Osteoblast (primary cell): Measurements from ENCODE around the gene TEX48. TPM values are rescaled to one million over a fixed set of nuclear protein-coding genes. Genes with fewer than 3 reads are reported as not detected.

Experiments
- DNase-seq: peaks from one replicate; pipeline ENCODE4 v3.0.0; 2011; ENCODE audit warnings: low spot score, mixed read lengths; ENCODE audit not compliant: insufficient read length; ENCODE audit errors: missing footprints
- H2AFZ ChIP-seq: 2 replicates; pipeline ENCODE4 v1.6.0; 2011; ENCODE audit warnings: mild to moderate bottlenecking, low read length
- H3K27ac ChIP-seq: 2 replicates; pipeline ENCODE4 v1.5.1; 2011; ENCODE audit warnings: mild to moderate bottlenecking, low read depth, low read length, moderate library complexity
- H3K27me3 ChIP-seq: 2 replicates; pipeline ENCODE4 v1.6.0; 2012; ENCODE audit warnings: mild to moderate bottlenecking, control low read depth, inconsistent platforms, low read length, moderate library complexity; ENCODE audit not compliant: insufficient read depth
- H3K36me3 ChIP-seq: 2 replicates; pipeline ENCODE4 v1.5.1; 2011; ENCODE audit warnings: mild to moderate bottlenecking, low read length, control low read depth, moderate library complexity; ENCODE audit not compliant: insufficient read depth
- H3K4me1 ChIP-seq: 2 replicates; pipeline ENCODE4 v1.5.1; 2011; ENCODE audit warnings: mild to moderate bottlenecking, low read length, control low read depth, moderate library complexity; ENCODE audit not compliant: insufficient read depth
- H3K4me2 ChIP-seq: 2 replicates; pipeline ENCODE4 v1.6.0; 2011; ENCODE audit warnings: mild to moderate bottlenecking, low read length; ENCODE audit not compliant: insufficient read depth
- H3K4me3 ChIP-seq: fragments of 200-600 bp; sonication (generic); 3 replicates; pipeline ENCODE4 v1.5.1; 2012; ENCODE audit warnings: mild to moderate bottlenecking, low read length, inconsistent platforms; ENCODE audit not compliant: insufficient read depth
- H3K79me2 ChIP-seq: 2 replicates; pipeline ENCODE4 v1.6.0; 2012; ENCODE audit warnings: mild to moderate bottlenecking, low read length, control low read depth, inconsistent platforms; ENCODE audit not compliant: insufficient read depth
- H3K9me3 ChIP-seq: 2 replicates; pipeline ENCODE4 v1.5.1; 2011; ENCODE audit warnings: low read depth, low read length, control low read depth
- H4K20me1 ChIP-seq: 2 replicates; pipeline ENCODE4 v1.6.0; 2012; ENCODE audit warnings: mild to moderate bottlenecking, low read length, control low read depth; ENCODE audit not compliant: insufficient read depth
- CTCF ChIP-seq: IDR thresholded peaks from 2 replicates; pipeline ENCODE4 v1.5.1; 2011; ENCODE audit warnings: mild to moderate bottlenecking, low read depth, low read length, moderate library complexity; ENCODE audit errors: extremely low read depth
- total RNA-seq: library from RNA; depleted of rRNA; stranded (reverse); fragments of >200 nt; gene quantifications from 2 replicates; pipeline ENCODE4 v1.2.3, GENCODE V29; 2012

The TEX48 gene
- total RNA-seq, 1 donor = not detected

GRCh38 chr9:114669961-114670360 is 12.0 kb downstream of the TEX48 start:
- no peak for TF ChIP-seq CTCF
- H3K4me1 ChIP-seq = peaks cover under 1% of the 10 kb centered on the region
- H3K4me2 ChIP-seq = no peak overlapping the region
- no peak for DNase-seq
- no peaks in the 10 kb centered on the region for H3K27me3 ChIP-seq
- no peak overlapping the region for H3K27ac ChIP-seq
- H3K4me3 ChIP-seq = no peak overlapping the region
- no peaks in the 10 kb centered on the region for H3K79me2 ChIP-seq
- H2AFZ ChIP-seq = no peak overlapping the region
- H3K36me3 ChIP-seq = no peaks in the 10 kb centered on the region
- no peaks in the 10 kb centered on the region for H4K20me1 ChIP-seq
- no peaks in the 10 kb centered on the region for H3K9me3 ChIP-seq

GRCh38 chr9:114668146-114668545 is 13.8 kb downstream of the TEX48 start:
- H3K4me1 ChIP-seq = no peaks in the 10 kb centered on the region
- H4K20me1 ChIP-seq = no peaks in the 10 kb centered on the region
- TF ChIP-seq CTCF = no peak
- no peak overlapping the region for H3K4me2 ChIP-seq
- no peaks in the 10 kb centered on the region for H3K36me3 ChIP-seq
- DNase-seq = no peak
- no peak overlapping the region for H3K4me3 ChIP-seq
- no peak overlapping the region for H2AFZ ChIP-seq
- no peak overlapping the region for H3K27ac ChIP-seq
- no peaks in the 10 kb centered on the region for H3K79me2 ChIP-seq
- H3K9me3 ChIP-seq = no peaks in the 10 kb centered on the region
- H3K27me3 ChIP-seq = peaks cover 5% of the 10 kb centered on the region

- no peak overlapping the region for H3K4me2 ChIP-seq
- no peak overlapping the region for H2AFZ ChIP-seq
- no peak for TF ChIP-seq CTCF
- H3K79me2 ChIP-seq = no peaks in the 10 kb centered on the region
- H3K4me3 ChIP-seq = no peak overlapping the region
- DNase-seq = no peak
- H3K4me1 ChIP-seq = no peaks in the 10 kb centered on the region
- no peaks in the 10 kb centered on the region for H3K36me3 ChIP-seq
- H3K27me3 ChIP-seq = peaks cover 9% of the 10 kb centered on the region
- H3K9me3 ChIP-seq = no peaks in the 10 kb centered on the region
- H4K20me1 ChIP-seq = no peaks in the 10 kb centered on the region
- H3K27ac ChIP-seq = no peak overlapping the region
Observed at GRCh38 chr9:114666851-114667250, 15.1 kb downstream of the TEX48 start.

GRCh38 chr9:114666401-114666800 is 15.6 kb downstream of the TEX48 start:
- no peaks in the 10 kb centered on the region for H4K20me1 ChIP-seq
- TF ChIP-seq CTCF = no peak
- no peak overlapping the region for H3K4me2 ChIP-seq
- no peaks in the 10 kb centered on the region for H3K36me3 ChIP-seq
- no peak overlapping the region for H3K4me3 ChIP-seq
- no peak for DNase-seq
- no peaks in the 10 kb centered on the region for H3K4me1 ChIP-seq
- H3K27ac ChIP-seq = no peak overlapping the region
- H3K27me3 ChIP-seq = peaks cover 14% of the 10 kb centered on the region
- no peaks in the 10 kb centered on the region for H3K79me2 ChIP-seq
- no peak overlapping the region for H2AFZ ChIP-seq
- no peaks in the 10 kb centered on the region for H3K9me3 ChIP-seq
